ENCODE data around the gene KCNJ6. TPM values are rescaled to one million over a fixed set of nuclear protein-coding genes. Genes with fewer than 3 reads are reported as not detected.

Gene KCNJ6
- total and polyA plus RNA-seq, 2 of the 8 experiments (the other 6 are each of a cell fraction or from before 2014, with no cell fraction given): 0.51 to 1.2 TPM

- TF ChIP-seq CHD7 (IDR thresholded peaks at IDR 0.05; ENCODE audit: insufficient replicate concordance, low read length) (no peak), HDAC2 (IDR thresholded peaks at IDR 0.05; ENCODE audit: borderline replicate concordance in 1 of 2, low read depth in 2 of 2, low read length in 2 of 2) (no peak), CHD2 (IDR thresholded peaks at IDR 0.05; ENCODE audit: low read length) (no peak), CBX5 (IDR thresholded peaks at IDR 0.05; ENCODE audit: low read depth, low read length) (no peak), FOSL1 (IDR thresholded peaks at IDR 0.05; ENCODE audit: insufficient read depth, low read depth, low read length) (no peak), SP1 (IDR thresholded peaks at IDR 0.05; ENCODE audit: low read depth, low read length) (no peak), TCF12 (IDR thresholded peaks at IDR 0.05; ENCODE audit: low read depth, low read length) (no peak), SUZ12 (IDR thresholded peaks at IDR 0.05; ENCODE audit: low read length) (no peak), RBBP5 (IDR thresholded peaks at IDR 0.05; ENCODE audit: borderline replicate concordance, low read depth, low read length) (no peak), CEBPB (IDR thresholded peaks at IDR 0.05; ENCODE audit: low read depth, low read length) (no peak)
Measured at GRCh38 chr21:37907076-37907475, 9.2 kb downstream of the KCNJ6 start (continued).
